ENCODE measurements around the gene ZNF786.
"Not testable (repeated sequence)": the region's sequence is repeated elsewhere in the genome, so short reads cannot be mapped to it uniquely, and the experiment has no call there.

Gene ZNF786

DNA sequence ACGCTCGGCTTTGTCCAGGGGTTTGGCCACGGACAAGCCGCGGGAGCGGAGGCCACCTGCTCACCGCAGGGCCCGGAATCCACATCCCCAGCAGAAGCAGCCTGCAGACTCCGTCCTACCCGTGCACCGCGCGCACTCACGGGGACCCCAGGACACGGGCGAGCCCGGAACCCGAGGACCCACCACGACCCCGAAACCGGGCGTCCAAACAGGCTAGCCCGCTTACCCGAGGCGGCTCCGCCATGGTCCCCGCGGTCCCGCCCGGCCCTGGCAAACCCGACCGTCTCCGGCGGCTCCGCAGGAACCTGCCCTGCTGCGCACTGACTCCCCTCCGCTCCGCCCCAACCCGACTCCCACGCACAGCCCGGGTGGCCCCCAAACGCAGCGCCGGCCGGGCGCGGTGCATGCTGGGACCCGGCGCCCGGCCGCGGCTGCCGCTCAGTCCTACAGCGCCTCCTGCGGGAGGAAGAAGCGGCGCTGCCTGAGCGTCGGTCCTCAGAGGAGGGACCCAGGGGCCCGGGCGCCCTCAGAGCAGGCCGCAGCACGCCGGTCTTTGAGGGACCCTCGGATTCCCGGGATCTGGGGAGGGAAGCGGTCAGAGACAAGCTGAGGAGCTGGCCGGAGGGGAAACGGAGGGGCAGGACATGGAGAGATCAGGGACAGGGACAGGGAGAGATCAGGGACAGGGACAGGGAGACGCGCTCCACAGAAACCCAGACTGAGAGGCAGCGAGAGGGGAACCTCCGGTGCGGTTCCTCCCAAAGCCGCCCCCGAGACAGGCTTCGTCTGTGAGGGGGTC, at the start of gene ZNF786:
Gene ZNF786, minus strand, starts transcription at position 322 of the 799 bp plus-strand sequence. Its CDS starts 78 bp downstream, at position 244.
- peak; percentile 91 to 92 for DNase-seq

- no peak for DNase-seq
These were observed 45.6 kb upstream of the ZNF786 start for GRCh38 chr7:149136118-149136517.

DNA sequence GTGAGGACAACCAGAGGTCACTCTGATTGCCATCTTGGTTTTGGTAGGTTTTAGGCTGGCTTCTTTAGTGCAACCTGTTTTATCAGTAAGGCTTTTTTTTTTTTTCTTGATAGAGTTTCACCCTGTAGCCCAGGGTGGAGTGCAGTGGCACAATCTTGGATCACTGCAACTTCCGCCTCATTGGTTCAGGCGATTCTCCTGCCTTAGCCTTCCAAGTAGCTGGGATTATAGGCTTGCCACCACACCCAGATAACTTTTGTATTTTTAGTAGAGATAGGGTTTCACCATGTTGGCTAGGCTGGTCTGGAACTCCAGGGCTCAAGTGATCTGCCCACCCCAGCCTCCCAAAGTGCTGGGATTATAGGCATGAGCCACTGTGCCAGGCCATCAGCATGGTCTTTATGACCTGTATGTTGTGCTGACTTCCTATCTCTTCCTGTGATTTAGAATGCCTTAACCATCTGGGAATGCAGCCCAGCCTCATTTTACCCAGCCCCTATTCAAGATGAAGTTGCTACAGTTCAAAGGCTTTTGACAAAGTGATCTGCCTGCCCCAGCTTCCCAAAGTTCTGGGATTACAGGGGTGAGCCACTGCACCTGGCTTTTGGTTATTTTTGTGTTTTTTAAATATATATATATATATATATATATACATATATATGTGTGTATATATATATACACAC, 42.7 kb upstream of the ZNF786 start:
- no peak for DNase-seq

DNA sequence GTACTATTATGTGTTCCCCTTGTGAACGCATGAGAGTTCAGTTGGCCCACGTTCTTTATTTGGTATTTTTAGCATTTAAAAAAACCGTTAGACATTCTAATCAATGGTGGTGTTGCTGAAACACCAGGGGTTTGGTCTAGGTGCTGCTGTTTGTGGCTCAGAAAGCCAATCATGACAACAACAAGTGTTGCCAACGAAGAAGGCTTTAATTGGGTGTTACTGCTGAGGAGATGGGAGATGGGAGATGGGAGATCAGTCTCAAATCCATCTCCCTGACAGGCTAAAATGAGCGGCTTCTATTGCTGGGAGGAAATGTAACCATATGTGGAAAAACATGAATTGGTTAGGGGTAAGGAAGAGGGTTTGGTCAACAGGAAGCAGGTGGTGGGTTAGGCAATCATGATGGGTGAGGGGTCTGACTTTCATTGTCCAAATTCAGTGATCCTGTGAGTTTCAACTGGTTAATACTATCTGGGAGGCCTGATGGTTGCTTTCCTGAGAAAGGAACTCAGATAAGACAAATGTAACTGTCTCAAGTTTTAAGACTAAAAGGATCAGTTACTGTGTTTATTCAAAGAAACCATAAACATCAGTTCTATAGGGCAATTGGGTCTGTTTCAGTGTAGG, 40.2 kb upstream of the ZNF786 start:
- no peak for DNase-seq

DNA sequence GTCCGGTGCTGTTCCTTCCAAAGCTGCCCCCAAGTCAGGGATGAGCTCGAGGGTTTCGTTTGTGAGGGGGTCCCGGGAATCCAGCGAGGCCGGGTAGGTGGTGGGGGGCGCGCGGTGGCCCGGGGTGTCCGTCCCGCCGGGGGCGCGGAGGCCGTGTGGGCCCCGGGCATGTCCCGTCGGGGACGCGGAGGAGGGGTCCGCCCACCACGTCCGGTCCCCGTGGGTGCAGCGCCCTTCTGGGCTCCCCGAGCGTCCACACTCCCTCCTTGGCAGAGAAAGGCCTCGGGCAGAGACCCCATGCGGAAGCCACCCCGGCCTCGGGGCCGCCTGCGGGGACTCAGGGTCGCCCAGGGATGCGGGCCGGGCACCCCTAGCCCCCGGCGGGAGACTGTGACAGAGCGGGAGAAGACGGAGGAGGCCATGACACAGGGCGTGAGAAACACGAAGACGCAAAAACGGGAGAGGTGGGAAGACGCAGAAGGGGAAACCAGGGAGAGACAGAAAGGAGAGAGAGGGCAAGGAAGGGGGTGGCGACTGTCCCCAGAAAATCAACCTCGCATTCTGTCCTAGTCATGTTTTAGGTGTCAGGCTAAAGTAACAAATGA, 36.2 kb upstream of the ZNF786 start:
- peak; percentile 41 to 64 for DNase-seq

GRCh38 chr7:149125863-149126661, 35.5 kb upstream of the ZNF786 start, which contains the start of gene ZNF425:
Gene ZNF425, minus strand, starts transcription at chr7:149126324. Its CDS starts 111 bp downstream, at chr7:149126213.
- DNase-seq, result peak; percentile 92 to 93

- DNase-seq, result peak in 1 of 2 donors; percentile 15
These were observed 34.8 kb upstream of the ZNF786 start for GRCh38 chr7:149125189-149125862.

- no peak for DNase-seq
These were observed 19.5 kb upstream of the ZNF786 start for GRCh38 chr7:149109969-149110368.

- DNase-seq, result no peak
These were observed 14.2 kb upstream of the ZNF786 start for GRCh38 chr7:149104749-149105148.

- DNase-seq, result no peak
These were observed 13.7 kb upstream of the ZNF786 start for GRCh38 chr7:149104214-149104613.

- DNase-seq, result no peak
These were observed 12.9 kb upstream of the ZNF786 start for GRCh38 chr7:149103424-149103823.

GRCh38 chr7:149102666-149103065, 12.1 kb upstream of the ZNF786 start:
- DNase-seq, result no peak

GRCh38 chr7:149100821-149101220, 10.3 kb upstream of the ZNF786 start:
- no peak for DNase-seq

GRCh38 chr7:149099058-149099457, 8.5 kb upstream of the ZNF786 start:
- no peak for DNase-seq

DNA sequence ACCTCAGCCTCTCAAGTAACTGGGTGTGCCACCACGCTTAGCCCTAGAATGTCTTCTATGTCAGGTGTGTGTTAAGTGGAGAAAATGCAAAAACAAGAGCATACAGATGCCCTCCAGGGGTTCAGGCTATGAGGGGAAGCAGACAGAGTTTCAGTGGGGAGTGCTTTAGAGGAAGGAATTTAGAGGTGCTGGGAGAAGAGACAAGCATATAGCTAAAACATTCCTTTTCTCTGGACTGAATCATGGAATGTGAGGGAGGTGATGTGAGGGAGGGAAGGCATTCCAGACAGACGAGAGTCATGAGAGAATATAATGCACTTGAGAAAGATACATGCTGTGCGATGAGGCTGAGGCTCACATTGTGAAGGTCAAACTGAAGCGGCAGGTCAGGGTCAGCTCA, 6.6 kb upstream of the ZNF786 start:
- no peak for DNase-seq

DNA sequence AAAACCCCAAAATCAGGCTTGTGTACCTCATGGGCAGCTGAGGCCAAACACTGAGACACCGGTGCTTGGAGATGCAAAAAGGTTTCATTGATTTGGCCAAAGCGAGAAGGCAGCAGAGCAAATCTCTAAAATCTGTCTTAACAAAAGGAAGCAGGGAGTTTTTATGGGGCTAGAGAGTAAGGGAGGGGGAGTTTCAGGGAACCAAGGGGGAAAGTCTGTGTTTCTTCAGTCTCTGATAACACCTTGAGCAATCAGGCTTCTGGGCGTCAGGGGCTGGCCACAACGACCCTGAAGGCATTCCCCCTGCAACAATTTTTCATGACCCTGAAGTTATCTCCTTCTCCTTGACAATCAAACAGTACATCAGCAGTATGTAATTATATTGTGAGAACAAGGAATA, 2.7 kb upstream of the ZNF786 start:
- no peak for DNase-seq

GRCh38 chr7:149092244-149092643, 1.7 kb upstream of the ZNF786 start:
- not testable (repeated sequence) for DNase-seq

- no peak for DNase-seq
These were observed 3.1 kb downstream of the ZNF786 start for GRCh38 chr7:149087376-149087775.

GRCh38 chr7:149085866-149086265, 4.7 kb downstream of the ZNF786 start:
- DNase-seq, result no peak

GRCh38 chr7:149084407-149084806, 6.1 kb downstream of the ZNF786 start:
- DNase-seq, result no peak

GRCh38 chr7:149081914-149082313, 8.6 kb downstream of the ZNF786 start:
- DNase-seq, result no peak

GRCh38 chr7:149077594-149077993, 12.9 kb downstream of the ZNF786 start:
- no peak for DNase-seq
